ACC112 (cell line): Measurements from ENCODE around the gene PPP1R15A.
"Not testable (repeated sequence)": the region's sequence is repeated elsewhere in the genome, so short reads cannot be mapped to it uniquely, and the experiment has no call there.

ENCODE experiments used
- H2AFZ ChIP-seq: fragments of 200-600 bp; sonication (generic); one replicate; pipeline ENCODE4 v1.6.0; 2017; ENCODE audit warnings: antibody characterized with exemption, low read length; ENCODE audit not compliant: unreplicated experiment
- H3K27ac ChIP-seq: fragments of 200-600 bp; sonication (generic); 2 replicates; pipeline ENCODE4 v1.5.1; 2014; ENCODE audit warnings: low read depth, mild to moderate bottlenecking, antibody characterized with exemption, low read length, moderate library complexity
- H3K27me3 ChIP-seq: fragments of 200-600 bp; sonication (generic); 2 replicates; pipeline ENCODE4 v1.6.1; 2014; ENCODE audit warnings: mild to moderate bottlenecking, antibody characterized with exemption, low read length, moderate library complexity, mixed read lengths; ENCODE audit not compliant: insufficient read depth
- H3K36me3 ChIP-seq: fragments of 200-600 bp; sonication (generic); 2 replicates; pipeline ENCODE4 v1.6.1; 2016; ENCODE audit warnings: mild to moderate bottlenecking, antibody characterized with exemption, low read length, moderate library complexity, mixed read lengths; ENCODE audit not compliant: insufficient read depth
- H3K4me1 ChIP-seq: fragments of 200-600 bp; sonication (generic); one replicate; pipeline ENCODE4 v1.6.1; 2016; ENCODE audit warnings: low read length, mixed read lengths; ENCODE audit not compliant: insufficient read depth, unreplicated experiment, control insufficient read depth
- H3K4me3 ChIP-seq: fragments of 200-600 bp; sonication (generic); 2 replicates; pipeline ENCODE4 v1.5.1; 2014; ENCODE audit warnings: mild to moderate bottlenecking, low read depth, low read length
- H3K79me2 ChIP-seq: fragments of 200-600 bp; sonication (generic); one replicate; pipeline ENCODE4 v1.6.0; 2016; ENCODE audit warnings: low read length; ENCODE audit not compliant: control insufficient read depth, unreplicated experiment, insufficient read depth

PPP1R15A gene

GRCh38 chr19:48900477-48901406 lies 28.5 kb downstream of the PPP1R15A start:
- Histone ChIP-seq H3K4me1 (no peaks in the 10 kb centered on the region), H3K79me2 (peaks cover 15% of the 10 kb centered on the region), H3K36me3 (peaks cover 3% of the 10 kb centered on the region; the same call in 1 of the 2 replicates), H2AFZ (peak overlapping the region; percentile 74), H3K4me3 (peak overlapping the region; percentile 88), H3K27me3 (no peaks in the 10 kb centered on the region), H3K27ac (peak overlapping the region; percentile 79)

DNA sequence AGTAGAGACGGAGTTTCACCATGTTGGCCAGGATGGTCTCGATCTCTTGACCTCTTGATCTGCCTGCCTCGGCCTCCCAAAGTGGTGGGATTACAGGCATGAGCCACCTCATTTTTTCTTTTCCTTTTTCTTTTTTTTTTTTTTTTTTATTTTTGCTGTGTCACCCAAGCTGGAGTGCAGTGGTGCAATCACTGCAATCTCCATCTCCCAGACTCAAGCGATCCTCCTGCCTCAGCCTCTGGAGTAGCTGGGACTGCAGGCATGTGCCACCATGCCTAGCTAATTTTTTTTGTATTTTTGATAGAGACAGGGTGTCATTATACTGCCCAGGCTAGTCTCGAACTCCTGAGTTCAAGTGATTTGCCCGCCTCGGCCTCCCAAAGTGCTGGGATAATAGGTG lies 30.1 kb downstream of the PPP1R15A start:
- H3K27ac ChIP-seq, H3K4me3 ChIP-seq, H2AFZ ChIP-seq, H3K4me1 ChIP-seq, H3K27me3 ChIP-seq, H3K36me3 ChIP-seq: not testable (repeated sequence)
- peaks cover 15% of the 10 kb centered on the region for H3K79me2 ChIP-seq

DNA sequence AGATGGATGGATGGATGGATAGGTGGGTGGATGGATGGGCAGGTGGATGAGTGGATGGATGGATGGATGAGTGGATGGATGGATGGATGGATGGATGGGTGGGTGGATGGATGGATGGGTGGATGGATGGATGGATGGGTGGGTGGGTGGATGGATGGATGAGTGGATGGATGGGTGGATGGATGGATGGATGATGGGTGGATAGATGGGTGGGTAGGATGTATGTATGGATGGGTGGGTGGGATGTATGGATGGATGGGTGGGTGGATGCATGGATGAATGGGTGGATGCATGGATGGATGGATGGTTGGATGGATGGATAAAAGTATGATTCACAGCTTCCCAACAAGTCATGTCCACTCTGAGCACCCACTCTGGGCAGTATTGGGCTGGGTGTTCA lies 31.6 kb downstream of the PPP1R15A start:
- not testable (repeated sequence) for H3K36me3 ChIP-seq, H3K4me3 ChIP-seq

DNA sequence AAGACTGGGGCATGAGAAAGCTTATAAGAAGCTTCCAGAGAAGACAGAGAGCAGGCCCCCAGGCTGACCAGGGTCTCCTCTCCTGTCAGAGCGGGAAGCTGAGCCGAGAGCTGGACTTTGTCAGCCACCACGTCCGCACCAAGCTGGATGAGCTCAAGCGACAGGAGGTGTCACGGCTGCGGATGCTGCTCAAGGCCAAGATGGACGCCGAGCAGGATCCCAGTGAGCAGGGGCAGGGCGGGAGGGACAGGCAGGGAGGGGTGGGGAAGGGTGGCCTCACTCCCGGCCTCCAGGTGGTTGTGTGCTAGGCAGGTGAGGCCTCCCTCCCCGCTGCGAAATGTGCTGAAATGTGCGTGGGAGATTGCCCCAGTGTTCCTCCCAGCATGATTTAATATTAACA lies 33.4 kb downstream of the PPP1R15A start:
- peaks cover 4% of the 10 kb centered on the region; the same call in 1 of the 2 replicates for H3K36me3 ChIP-seq
- H3K79me2 ChIP-seq, result peaks cover 10% of the 10 kb centered on the region
- H3K27me3 ChIP-seq, result no peaks in the 10 kb centered on the region
- no peak overlapping the region for H3K27ac ChIP-seq
- no peak overlapping the region for H3K4me3 ChIP-seq
- no peaks in the 10 kb centered on the region for H3K4me1 ChIP-seq
- no peak overlapping the region for H2AFZ ChIP-seq

More for the DNA sequence above, 31.6 kb downstream of the PPP1R15A start:
- H3K27ac ChIP-seq, H2AFZ ChIP-seq, H3K27me3 ChIP-seq, H3K4me1 ChIP-seq: not testable (repeated sequence)
- peaks cover 15% of the 10 kb centered on the region for H3K79me2 ChIP-seq

- no peaks in the 10 kb centered on the region for H3K27me3 ChIP-seq
- H2AFZ ChIP-seq, result no peak overlapping the region
- H3K36me3 ChIP-seq, result peaks cover 8% of the 10 kb centered on the region; the same call in 1 of the 2 replicates
- H3K79me2 ChIP-seq, result peaks cover 7% of the 10 kb centered on the region
- H3K4me3 ChIP-seq, result no peak overlapping the region
- no peaks in the 10 kb centered on the region for H3K4me1 ChIP-seq
- H3K27ac ChIP-seq, result no peak overlapping the region
Measured at GRCh38 chr19:48906324-48906723, 34.1 kb downstream of the PPP1R15A start.

- no peaks in the 10 kb centered on the region for H3K27me3 ChIP-seq
- no peak overlapping the region for H2AFZ ChIP-seq
- H3K79me2 ChIP-seq, result no peaks in the 10 kb centered on the region
- no peaks in the 10 kb centered on the region for H3K4me1 ChIP-seq
- H3K27ac ChIP-seq, result no peak overlapping the region
- peaks cover 8% of the 10 kb centered on the region; the same call in 1 of the 2 replicates for H3K36me3 ChIP-seq
- no peak overlapping the region for H3K4me3 ChIP-seq
Measured at GRCh38 chr19:48907671-48908070, 35.5 kb downstream of the PPP1R15A start.

GRCh38 chr19:48909424-48910077 lies 37.3 kb downstream of the PPP1R15A start:
- not testable (repeated sequence) for H3K79me2 ChIP-seq, H3K36me3 ChIP-seq, H2AFZ ChIP-seq, H3K27me3 ChIP-seq, H3K4me3 ChIP-seq, H3K27ac ChIP-seq, H3K4me1 ChIP-seq

DNA sequence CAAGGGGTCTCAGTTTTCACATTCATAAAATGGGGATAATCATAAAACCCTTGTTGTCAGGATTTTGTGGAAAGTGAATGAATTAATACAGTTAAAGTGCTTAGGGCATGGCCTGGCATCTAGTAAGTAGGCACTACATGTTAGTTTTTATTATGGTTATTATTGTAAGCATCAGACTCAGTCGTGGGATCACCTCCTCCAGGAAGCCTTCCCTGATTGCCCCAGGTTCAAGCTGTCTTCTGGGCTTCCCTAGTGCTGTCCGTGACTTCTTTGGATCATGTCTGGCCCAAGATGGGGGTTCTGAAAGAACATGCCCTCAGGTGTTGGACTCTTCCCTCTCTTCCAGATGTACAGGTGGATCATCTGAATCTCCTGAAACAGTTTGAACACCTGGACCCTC lies 38.6 kb downstream of the PPP1R15A start:
- Histone ChIP-seq H3K36me3 (peaks cover 5% of the 10 kb centered on the region; the same call in 1 of the 2 replicates), H2AFZ (no peak overlapping the region), H3K4me1 (no peaks in the 10 kb centered on the region), H3K27ac (no peak overlapping the region), H3K4me3 (no peak overlapping the region), H3K79me2 (no peaks in the 10 kb centered on the region), H3K27me3 (no peaks in the 10 kb centered on the region)

DNA sequence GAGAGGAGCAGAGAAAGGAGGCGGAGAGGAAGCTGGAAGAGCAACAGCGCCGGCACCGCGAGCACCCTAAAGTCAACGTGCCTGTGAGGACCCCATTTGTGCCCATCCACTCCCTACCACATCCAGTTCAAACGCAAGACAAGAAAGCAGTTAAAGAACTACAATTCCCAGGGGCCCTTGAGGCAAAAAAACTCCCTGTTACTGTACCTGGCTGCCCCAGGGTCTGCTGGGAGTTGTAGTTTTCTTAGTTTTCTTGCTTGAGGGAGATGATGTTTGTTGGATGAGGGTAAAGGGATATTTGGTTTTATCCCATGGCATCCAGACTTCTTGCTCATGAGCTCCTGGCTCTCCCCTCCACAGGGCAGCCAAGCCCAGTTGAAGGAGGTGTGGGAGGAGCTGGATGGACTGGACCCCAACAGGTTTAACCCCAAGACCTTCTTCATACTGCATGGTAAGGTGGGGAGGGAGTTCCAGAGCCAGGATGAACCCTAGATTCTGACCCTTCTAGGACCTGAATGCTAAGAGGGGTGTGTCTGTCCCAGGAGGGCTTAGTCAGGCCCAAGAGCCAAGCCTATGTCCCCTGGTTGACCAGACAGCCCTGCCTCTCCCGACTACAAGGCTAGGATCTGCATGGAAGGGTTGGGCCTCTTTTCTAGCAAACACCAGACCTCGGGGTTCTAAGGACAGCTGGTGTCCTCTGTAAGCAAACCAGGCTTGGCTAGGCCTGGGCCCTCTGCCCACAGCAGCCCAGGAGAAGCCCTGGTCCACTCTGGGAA lies 41.1 kb downstream of the PPP1R15A start:
- Histone ChIP-seq H3K27ac (no peak overlapping the region), H2AFZ (no peak overlapping the region), H3K27me3 (no peaks in the 10 kb centered on the region), H3K36me3 (peaks cover 5% of the 10 kb centered on the region; the same call in 1 of the 2 replicates), H3K4me1 (no peaks in the 10 kb centered on the region), H3K79me2 (no peaks in the 10 kb centered on the region), H3K4me3 (no peak overlapping the region)

DNA sequence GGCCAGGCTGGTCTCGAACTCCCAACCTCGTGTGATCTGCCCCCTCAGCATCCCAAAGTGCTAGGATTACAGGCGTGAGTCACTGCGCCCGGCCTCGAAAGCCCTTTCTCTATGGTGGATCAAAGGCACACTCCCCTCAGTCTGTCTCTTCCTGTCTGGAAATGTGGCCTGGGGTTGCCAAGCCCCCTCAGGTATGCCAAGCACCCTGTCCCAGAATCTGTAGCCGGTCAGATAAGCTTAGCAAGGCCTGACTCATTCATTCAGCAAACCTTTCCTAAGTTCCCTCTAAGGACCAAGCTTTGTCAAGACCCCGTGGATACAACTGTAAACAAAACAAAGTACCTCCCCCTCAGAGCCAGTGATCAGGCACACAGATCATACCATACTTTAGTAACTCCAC lies 42.0 kb downstream of the PPP1R15A start:
- H3K79me2 ChIP-seq, result no peaks in the 10 kb centered on the region
- no peak overlapping the region for H3K4me3 ChIP-seq
- H3K27me3 ChIP-seq, result no peaks in the 10 kb centered on the region
- no peak overlapping the region for H3K27ac ChIP-seq
- H3K4me1 ChIP-seq, result no peaks in the 10 kb centered on the region
- peaks cover 5% of the 10 kb centered on the region; the same call in 1 of the 2 replicates for H3K36me3 ChIP-seq
- no peak overlapping the region for H2AFZ ChIP-seq
